Nucleus accumbens (tissue), 56 donors: ENCODE data around the gene PCDHB14.
"Not testable (repeated sequence)": the region's sequence is repeated elsewhere in the genome, so short reads cannot be mapped to it uniquely, and the experiment has no call there.

Experiments
- DNase-seq, 56 donors: peaks; one replicate each; lab custom pipeline; 2025; lab: John Stamatoyannopoulos, UW

The PCDHB14 gene

GRCh38 chr5:141223112-141223783 lies at the start of gene PCDHB14:
Gene PCDHB14, plus strand, starts transcription at chr5:141223343. Its CDS starts 163 bp downstream, at chr5:141223506.
- DNase-seq: peak in 1 of 56 donors; percentile 4

DNA sequence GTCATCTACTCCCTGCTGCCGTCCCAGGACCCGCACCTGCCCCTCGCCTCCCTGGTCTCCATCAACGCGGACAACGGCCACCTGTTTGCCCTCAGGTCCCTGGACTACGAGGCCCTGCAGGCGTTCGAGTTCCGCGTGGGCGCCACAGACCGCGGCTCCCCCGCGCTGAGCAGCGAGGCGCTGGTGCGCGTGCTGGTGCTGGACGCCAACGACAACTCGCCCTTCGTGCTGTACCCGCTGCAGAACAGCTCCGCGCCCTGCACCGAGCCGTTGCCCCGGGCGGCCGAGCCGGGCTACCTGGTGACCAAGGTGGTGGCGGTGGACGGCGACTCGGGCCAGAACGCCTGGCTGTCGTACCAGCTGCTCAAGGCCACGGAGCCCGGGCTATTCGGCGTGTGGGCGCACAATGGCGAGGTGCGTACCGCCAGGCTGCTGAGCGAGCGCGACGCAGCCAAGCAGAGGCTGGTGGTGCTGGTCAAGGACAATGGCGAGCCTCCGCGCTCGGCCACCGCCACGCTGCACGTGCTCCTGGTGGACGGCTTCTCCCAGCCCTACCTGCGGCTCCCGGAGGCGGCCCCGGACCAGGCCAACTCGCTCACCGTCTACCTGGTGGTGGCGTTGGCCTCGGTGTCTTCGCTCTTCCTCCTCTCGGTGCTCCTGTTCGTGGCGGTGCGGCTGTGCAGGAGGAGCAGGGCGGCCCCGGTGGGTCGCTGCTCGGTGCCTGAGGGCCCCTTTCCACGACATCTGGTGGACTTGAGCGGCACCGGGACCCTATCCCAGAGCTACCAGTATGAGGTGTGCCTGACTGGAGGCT lies 48.6 kb upstream of the PCDHB14 start:
- not testable (repeated sequence) for DNase-seq

DNA sequence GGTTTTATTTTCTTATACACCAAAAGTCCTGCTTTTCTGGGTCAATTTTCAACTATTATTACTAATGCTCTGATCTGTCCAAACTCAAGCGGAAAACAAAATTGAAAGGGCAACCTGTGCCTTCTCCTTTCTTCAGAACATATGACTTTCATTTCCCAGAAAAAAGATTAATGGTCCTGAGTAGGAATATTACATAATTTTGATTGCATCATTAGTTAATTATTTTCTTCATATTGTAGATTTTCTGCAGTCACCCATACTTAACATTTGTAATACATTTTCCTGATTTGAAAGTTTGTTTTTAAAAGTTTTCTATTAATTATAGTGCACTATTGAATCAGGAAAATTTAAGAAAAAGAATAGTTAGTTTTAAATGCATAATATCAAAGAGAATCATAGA lies 47.2 kb upstream of the PCDHB14 start:
- no peak for DNase-seq

DNA sequence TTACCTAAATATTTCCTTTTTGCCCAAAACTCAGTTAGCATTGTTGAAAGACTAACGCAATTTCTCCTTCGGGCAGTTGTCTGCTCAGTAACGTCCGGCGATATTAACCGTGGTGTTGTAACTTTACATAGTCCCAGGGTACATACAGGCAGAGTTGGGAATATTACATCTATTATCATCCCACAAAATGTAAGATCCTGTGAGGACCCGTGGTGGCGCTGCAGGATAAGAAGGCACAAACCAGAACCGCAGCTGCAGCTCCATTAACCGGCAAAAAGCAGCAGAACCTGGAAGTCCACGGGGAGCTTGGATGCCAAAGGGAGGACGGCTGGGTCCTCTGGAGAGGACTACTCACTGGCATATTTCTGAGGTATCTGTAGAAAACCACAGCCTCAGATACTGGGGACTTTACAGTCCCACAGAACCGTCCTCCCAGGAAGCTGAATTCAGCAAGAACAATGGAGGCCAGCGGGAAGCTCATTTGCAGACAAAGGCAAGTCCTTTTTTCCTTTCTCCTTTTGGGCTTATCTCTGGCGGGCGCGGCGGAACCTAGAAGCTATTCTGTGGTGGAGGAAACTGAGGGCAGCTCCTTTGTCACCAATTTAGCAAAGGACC lies 45.5 kb upstream of the PCDHB14 start, which contains the start of gene PCDHB8:
TSS of gene PCDHB8 (plus strand) at position 214 of the 615 bp plus-strand sequence. CDS start at position 459, 245 bp downstream.
- DNase-seq: not testable (repeated sequence)

GRCh38 chr5:141179371-141179770 lies 43.8 kb upstream of the PCDHB14 start:
- DNase-seq: not testable (repeated sequence)

- DNase-seq: not testable (repeated sequence)
These were observed 43.3 kb upstream of the PCDHB14 start for GRCh38 chr5:141179876-141180275.

GRCh38 chr5:141180313-141180712 lies 42.8 kb upstream of the PCDHB14 start:
- DNase-seq: no peak

DNA sequence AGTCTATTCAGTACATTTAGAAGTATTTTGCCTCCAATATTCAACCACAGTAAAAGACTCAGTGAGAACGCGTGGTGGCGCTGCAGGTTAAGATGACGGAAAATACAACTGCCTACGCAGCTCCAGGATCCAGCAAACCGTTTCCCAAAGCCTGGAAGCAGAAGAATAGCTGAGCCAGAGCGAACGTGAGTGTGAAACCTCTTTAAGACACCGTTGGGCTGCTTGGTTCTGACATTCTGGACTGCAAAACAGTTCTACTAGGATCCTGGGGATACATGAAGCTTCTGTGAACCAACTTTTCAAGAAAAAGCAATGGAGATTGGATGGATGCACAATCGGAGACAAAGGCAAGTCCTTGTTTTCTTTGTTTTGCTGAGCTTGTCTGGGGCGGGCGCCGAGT lies 40.9 kb upstream of the PCDHB14 start, which contains the start of gene PCDHB16:
TSS of gene PCDHB16 (plus strand) at position 140 of the 400 bp plus-strand sequence. CDS start at position 313, 173 bp downstream.
- DNase-seq: peak in 20 of 56 donors; percentile 6 to 64 (median 32)

- not testable (repeated sequence) for DNase-seq
These were observed 38.9 kb upstream of the PCDHB14 start for GRCh38 chr5:141184117-141184855.

- DNase-seq: peak in 3 of 56 donors; percentile 1 to 17 (median 15)
These were observed 36.1 kb upstream of the PCDHB14 start, which contains the start of gene PCDHB9 for GRCh38 chr5:141186897-141187512. Gene PCDHB9, plus strand, starts transcription at chr5:141187161. Its CDS starts 158 bp downstream, at chr5:141187319.

- DNase-seq: not testable (repeated sequence)
These were observed 34.5 kb upstream of the PCDHB14 start for GRCh38 chr5:141188682-141189081.

DNA sequence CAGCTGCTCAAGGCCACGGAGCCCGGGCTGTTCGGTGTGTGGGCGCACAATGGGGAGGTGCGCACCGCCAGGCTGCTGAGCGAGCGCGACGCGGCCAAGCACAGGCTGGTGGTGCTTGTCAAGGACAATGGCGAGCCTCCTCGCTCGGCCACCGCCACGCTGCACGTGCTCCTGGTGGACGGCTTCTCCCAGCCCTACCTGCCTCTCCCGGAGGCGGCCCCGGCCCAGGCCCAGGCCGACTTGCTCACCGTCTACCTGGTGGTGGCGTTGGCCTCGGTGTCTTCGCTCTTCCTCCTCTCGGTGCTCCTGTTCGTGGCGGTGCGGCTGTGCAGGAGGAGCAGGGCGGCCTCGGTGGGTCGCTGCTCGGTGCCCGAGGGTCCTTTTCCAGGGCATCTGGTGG lies 34.0 kb upstream of the PCDHB14 start:
- not testable (repeated sequence) for DNase-seq

GRCh38 chr5:141192110-141192725 lies 30.9 kb upstream of the PCDHB14 start, which contains the start of gene PCDHB10:
Gene PCDHB10, plus strand, starts transcription at chr5:141192353. Its CDS starts 200 bp downstream, at chr5:141192553.
- peak in 19 of 56 donors; percentile 4 to 59 (median 18) for DNase-seq

DNA sequence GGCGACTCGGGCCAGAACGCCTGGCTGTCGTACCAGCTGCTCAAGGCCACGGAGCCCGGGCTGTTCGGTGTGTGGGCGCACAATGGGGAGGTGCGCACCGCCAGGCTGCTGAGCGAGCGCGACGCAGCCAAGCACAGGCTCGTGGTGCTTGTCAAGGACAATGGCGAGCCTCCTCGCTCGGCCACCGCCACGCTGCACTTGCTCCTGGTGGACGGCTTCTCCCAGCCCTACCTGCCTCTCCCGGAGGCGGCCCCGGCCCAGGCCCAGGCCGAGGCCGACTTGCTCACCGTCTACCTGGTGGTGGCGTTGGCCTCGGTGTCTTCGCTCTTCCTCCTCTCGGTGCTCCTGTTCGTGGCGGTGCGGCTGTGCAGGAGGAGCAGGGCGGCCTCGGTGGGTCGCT lies 28.8 kb upstream of the PCDHB14 start:
- not testable (repeated sequence) for DNase-seq

GRCh38 chr5:141196363-141196762 lies 26.8 kb upstream of the PCDHB14 start:
- no peak for DNase-seq

GRCh38 chr5:141199359-141200235 lies 23.5 kb upstream of the PCDHB14 start, which contains the start of gene PCDHB11:
Gene PCDHB11, plus strand, starts transcription at chr5:141199627. Its CDS starts 148 bp downstream, at chr5:141199775.
- DNase-seq: no peak

GRCh38 chr5:141201126-141201525 lies 22.0 kb upstream of the PCDHB14 start:
- DNase-seq: not testable (repeated sequence)

- not testable (repeated sequence) for DNase-seq
These were observed 21.5 kb upstream of the PCDHB14 start for GRCh38 chr5:141201646-141202045.
